Measurements from ENCODE around the gene OSBPL2. TPM values are rescaled to one million over a fixed set of nuclear protein-coding genes. Genes with fewer than 3 reads are reported as not detected.

Gene OSBPL2
- total RNA-seq, 1 experiment from 2014 or later, result 26.3 TPM

- ChIA-PET POLR2A (ENCODE audit: low non-redundant PET) (no interaction called here), CTCF (interaction anchor here (0.6 kb wide), 1 partner anchor 78 kb away, joined by 8 read pairs; no protein-coding TSS in a partner anchor)
- Histone ChIP-seq H3K4me3 (ENCODE audit: low read depth, low read length, poor library complexity, severe bottlenecking) (peak overlapping the region; percentile 97), H3K36me3 (ENCODE audit: insufficient read depth, low read length, poor library complexity, severe bottlenecking) (peaks cover 50% of the 10 kb centered on the region), H3K27me3 (replicated peaks; ENCODE audit: insufficient read depth, low read depth, low read length, poor library complexity) (no peaks in the 10 kb centered on the region), H3K9me3 (ENCODE audit: low read depth, low read length, poor library complexity, severe bottlenecking) (no peaks in the 10 kb centered on the region), H3K27ac (ENCODE audit: low read depth, low read length, poor library complexity, severe bottlenecking) (peak overlapping the region; percentile 96), H3K4me1 (ENCODE audit: insufficient read depth, low read length, poor library complexity, severe bottlenecking) (peaks cover 18% of the 10 kb centered on the region)
- DNase-seq (ENCODE audit: low spot score), result no peak
- intact Hi-C loops (cut with micrococcal nuclease; ENCODE audit: unreplicated experiment), result no loop called here
- BruUV-seq (replicated peaks), result no TSS peak
- TF ChIP-seq EZH2 (IDR thresholded peaks at IDR 0.05; ENCODE audit: borderline replicate concordance, low read depth, low read length, poor library complexity, severe bottlenecking), result no peak
- no peak for TF ChIP-seq CTCF (conservative IDR thresholded peaks at IDR 0.05; ENCODE audit: low read depth, low read length)
Observed at GRCh38 chr20:62304331-62305148, 66.2 kb downstream of the OSBPL2 start.

GRCh38 chr20:62305149-62305764, 66.9 kb downstream of the OSBPL2 start:
- TSS peak; percentile 35 for BruUV-seq (replicated peaks)
- no peak for DNase-seq (ENCODE audit: low spot score)
- ChIA-PET CTCF (no interaction called here), POLR2A (ENCODE audit: low non-redundant PET) (no interaction called here)
- Histone ChIP-seq H3K36me3 (ENCODE audit: insufficient read depth, low read length, poor library complexity, severe bottlenecking) (peaks cover 50% of the 10 kb centered on the region), H3K27ac (ENCODE audit: low read depth, low read length, poor library complexity, severe bottlenecking) (peak overlapping the region; percentile 50), H3K9me3 (ENCODE audit: low read depth, low read length, poor library complexity, severe bottlenecking) (no peaks in the 10 kb centered on the region), H3K27me3 (replicated peaks; ENCODE audit: insufficient read depth, low read depth, low read length, poor library complexity) (no peaks in the 10 kb centered on the region), H3K4me1 (ENCODE audit: insufficient read depth, low read length, poor library complexity, severe bottlenecking) (peaks cover 18% of the 10 kb centered on the region), H3K4me3 (ENCODE audit: low read depth, low read length, poor library complexity, severe bottlenecking) (peak overlapping the region; percentile 97)
- intact Hi-C loops (cut with micrococcal nuclease; ENCODE audit: unreplicated experiment), result no loop called here
- TF ChIP-seq CTCF (conservative IDR thresholded peaks at IDR 0.05; ENCODE audit: low read depth, low read length), result no peak
- no peak for TF ChIP-seq EZH2 (IDR thresholded peaks at IDR 0.05; ENCODE audit: borderline replicate concordance, low read depth, low read length, poor library complexity, severe bottlenecking)

- POLR2A ChIA-PET (ENCODE audit: low non-redundant PET), result no interaction called here
- intact Hi-C loops (cut with micrococcal nuclease; ENCODE audit: unreplicated experiment), result no loop called here
- TF ChIP-seq CTCF (conservative IDR thresholded peaks at IDR 0.05; ENCODE audit: low read depth, low read length), result no peak
- no peak for TF ChIP-seq EZH2 (IDR thresholded peaks at IDR 0.05; ENCODE audit: borderline replicate concordance, low read depth, low read length, poor library complexity, severe bottlenecking)
- peak overlapping the region; percentile 23 for H3K27ac ChIP-seq (ENCODE audit: low read depth, low read length, poor library complexity, severe bottlenecking)
- no TSS peak for BruUV-seq (replicated peaks)
- CTCF ChIA-PET, result no interaction called here
- H3K4me3 ChIP-seq (ENCODE audit: low read depth, low read length, poor library complexity, severe bottlenecking), result no peak overlapping the region
- no peaks in the 10 kb centered on the region for H3K9me3 ChIP-seq (ENCODE audit: low read depth, low read length, poor library complexity, severe bottlenecking)
- peaks cover 50% of the 10 kb centered on the region for H3K36me3 ChIP-seq (ENCODE audit: insufficient read depth, low read length, poor library complexity, severe bottlenecking)
- no peak for DNase-seq (ENCODE audit: low spot score)
- peaks cover 18% of the 10 kb centered on the region for H3K4me1 ChIP-seq (ENCODE audit: insufficient read depth, low read length, poor library complexity, severe bottlenecking)
- no peaks in the 10 kb centered on the region for H3K27me3 ChIP-seq (replicated peaks; ENCODE audit: insufficient read depth, low read depth, low read length, poor library complexity)
Observed at GRCh38 chr20:62305765-62306413, 67.6 kb downstream of the OSBPL2 start.
